Measurements from ENCODE around the gene DMBX1.

Gene DMBX1

DNA sequence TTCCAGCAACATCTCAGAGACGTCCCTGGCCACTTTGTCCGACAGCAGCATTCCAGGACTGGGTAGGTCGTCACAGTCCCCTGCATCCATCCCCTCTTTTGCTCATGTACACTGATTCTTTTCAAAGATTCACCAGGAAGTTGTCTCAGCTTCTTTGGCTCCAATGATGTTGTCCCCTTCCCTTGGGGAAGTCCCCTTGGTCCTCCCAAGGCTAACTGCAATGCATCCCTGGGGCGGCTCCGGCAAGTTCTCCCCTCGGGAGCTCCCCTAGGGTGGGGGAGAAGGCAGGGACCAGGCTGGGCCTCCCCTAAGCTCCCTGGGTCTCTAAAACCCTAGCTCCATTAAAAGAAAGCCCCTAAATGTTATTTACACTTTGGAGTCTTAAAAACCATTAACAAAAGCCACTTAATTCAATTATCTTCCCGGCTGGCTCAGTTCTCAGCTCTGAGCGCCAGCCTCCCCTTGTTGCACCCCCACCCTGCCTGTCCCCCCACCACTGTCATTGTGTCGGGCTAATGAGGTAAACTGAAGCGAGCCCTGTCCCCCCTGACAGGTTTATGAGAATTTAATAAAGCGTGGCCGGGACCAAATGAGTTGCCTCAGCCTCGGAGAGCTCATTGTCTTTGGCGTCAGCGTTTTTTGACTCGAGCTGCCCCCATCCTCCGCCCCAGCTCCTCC is 36.5 kb downstream of the DMBX1 start:
- H3K9me3 ChIP-seq (ENCODE audit: control insufficient read depth, insufficient read depth, low read length) = no peaks in the 10 kb centered on the region
- H3K36me3 ChIP-seq (ENCODE audit: insufficient read depth, low read length) = no peaks in the 10 kb centered on the region
- H3K9ac ChIP-seq (ENCODE audit: low read depth, low read length) = no peak overlapping the region
- H3K4me1 ChIP-seq (ENCODE audit: insufficient read depth, low read length) = peaks cover 30% of the 10 kb centered on the region; the same call in 1 of the 2 replicates

DNA sequence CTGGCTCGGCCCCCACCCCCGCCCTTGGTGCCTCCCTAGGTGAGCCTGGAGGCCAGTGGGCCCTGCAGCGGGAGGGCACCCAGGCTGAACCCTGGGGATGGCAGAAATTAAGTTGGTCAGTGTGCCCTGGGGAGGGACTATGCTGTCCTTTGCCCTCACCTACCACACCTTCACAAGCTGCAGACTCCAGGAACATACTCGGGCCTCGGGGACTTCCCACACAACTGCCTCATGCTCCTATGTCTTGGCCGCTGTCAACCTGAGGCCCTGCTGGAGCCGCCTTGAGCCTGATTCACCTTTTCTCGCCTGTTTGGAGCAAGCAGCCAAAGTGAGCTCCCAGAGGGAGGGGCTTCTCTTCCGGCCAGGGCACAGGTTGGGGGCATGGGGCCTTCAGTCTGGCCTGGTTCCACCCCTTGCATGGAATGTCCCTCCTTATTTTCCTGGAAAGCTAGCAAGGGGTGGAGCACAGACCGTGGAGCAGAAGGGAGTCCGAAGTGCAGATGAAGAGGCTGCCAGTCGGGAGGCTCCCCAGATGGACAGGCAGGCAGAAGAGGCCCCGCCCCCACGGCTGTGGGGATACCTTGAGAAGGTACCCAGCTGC is 37.2 kb downstream of the DMBX1 start:
- no peaks in the 10 kb centered on the region for H3K36me3 ChIP-seq (ENCODE audit: insufficient read depth, low read length)
- H3K4me1 ChIP-seq (ENCODE audit: insufficient read depth, low read length) = peaks cover 30% of the 10 kb centered on the region; the same call in 1 of the 2 replicates
- no peak overlapping the region for H3K9ac ChIP-seq (ENCODE audit: low read depth, low read length)
- H3K9me3 ChIP-seq (ENCODE audit: control insufficient read depth, insufficient read depth, low read length) = no peaks in the 10 kb centered on the region

DNA sequence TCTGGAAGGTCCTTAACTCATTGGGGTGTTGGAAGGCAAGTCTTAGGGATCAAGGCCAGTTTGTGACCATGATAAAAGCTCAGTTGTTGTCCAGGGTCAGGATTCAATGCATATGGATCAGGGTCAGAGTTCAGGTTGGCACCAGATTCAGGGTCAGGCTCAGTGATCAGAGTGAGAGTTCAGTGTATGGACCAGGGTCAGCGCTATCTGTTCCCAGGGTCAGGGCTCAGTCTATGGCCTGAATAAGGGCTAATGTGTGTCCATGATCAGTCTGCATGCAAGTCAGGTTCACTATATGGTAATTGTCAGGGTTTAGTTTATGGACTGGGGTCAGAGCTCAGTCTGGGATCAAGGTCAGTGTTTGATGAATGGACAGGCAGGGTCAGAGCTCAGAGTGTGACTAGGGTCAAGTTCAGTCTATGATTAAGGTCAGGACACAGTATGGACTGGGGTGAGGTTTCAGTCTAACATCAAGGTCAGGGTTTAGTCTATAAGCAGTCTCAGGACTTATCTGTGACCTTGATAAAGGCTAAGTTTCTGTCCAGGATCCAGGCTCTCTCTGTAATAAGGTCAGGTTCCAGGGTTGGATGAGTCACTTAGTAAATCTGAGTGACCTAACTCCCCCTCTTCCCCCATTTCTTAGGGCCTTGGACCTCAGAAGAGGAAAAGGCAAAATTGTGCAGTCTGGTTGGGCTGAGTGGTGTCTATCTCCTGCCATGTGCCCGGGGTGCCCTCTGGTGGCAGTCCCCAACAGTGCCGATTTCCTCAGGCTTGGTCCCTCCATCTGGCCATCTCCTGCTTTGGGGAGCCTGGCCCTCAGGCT is 38.0 kb downstream of the DMBX1 start:
- Histone ChIP-seq H3K9ac (ENCODE audit: low read depth, low read length) (no peak overlapping the region), H3K4me1 (ENCODE audit: insufficient read depth, low read length) (peaks cover 22% of the 10 kb centered on the region; the same call in 1 of the 2 replicates), H3K36me3 (ENCODE audit: insufficient read depth, low read length) (no peaks in the 10 kb centered on the region), H3K9me3 (ENCODE audit: control insufficient read depth, insufficient read depth, low read length) (no peaks in the 10 kb centered on the region)

DNA sequence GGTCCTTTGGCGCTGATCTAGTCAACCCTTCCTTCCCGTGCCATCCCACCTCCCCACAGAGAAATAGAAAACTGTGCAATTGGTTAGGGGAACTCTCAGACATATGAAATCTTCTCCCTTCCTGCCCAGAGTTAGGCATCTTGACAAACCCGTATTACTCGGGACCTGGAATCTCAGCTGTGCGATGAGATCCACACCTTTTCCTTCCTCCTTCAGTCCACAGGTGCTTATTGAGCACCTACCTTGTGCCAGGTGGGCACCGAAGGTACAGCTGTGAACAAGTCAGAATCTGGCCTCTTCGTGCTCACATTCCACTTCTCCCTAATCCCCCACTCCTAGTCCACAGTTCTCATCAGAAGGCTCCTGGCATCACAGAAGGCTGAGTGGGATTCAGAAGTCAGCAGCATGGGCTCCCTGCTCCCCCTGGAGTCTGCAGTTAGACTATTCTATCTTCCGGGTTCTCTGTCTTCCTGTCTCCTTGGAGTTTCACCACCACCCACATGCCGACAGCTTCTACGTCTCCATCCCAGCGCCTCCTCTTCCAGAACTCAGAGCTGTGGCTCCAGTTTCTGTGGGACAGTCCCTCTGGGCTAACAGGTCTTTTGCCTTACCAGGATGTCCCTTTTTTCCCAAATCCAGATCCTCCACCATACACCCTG is 38.8 kb downstream of the DMBX1 start:
- H3K9me3 ChIP-seq (ENCODE audit: control insufficient read depth, insufficient read depth, low read length) = no peaks in the 10 kb centered on the region
- peaks cover 20% of the 10 kb centered on the region; the same call in 1 of the 2 replicates for H3K4me1 ChIP-seq (ENCODE audit: insufficient read depth, low read length)
- no peak overlapping the region for H3K9ac ChIP-seq (ENCODE audit: low read depth, low read length)
- no peaks in the 10 kb centered on the region for H3K36me3 ChIP-seq (ENCODE audit: insufficient read depth, low read length)

DNA sequence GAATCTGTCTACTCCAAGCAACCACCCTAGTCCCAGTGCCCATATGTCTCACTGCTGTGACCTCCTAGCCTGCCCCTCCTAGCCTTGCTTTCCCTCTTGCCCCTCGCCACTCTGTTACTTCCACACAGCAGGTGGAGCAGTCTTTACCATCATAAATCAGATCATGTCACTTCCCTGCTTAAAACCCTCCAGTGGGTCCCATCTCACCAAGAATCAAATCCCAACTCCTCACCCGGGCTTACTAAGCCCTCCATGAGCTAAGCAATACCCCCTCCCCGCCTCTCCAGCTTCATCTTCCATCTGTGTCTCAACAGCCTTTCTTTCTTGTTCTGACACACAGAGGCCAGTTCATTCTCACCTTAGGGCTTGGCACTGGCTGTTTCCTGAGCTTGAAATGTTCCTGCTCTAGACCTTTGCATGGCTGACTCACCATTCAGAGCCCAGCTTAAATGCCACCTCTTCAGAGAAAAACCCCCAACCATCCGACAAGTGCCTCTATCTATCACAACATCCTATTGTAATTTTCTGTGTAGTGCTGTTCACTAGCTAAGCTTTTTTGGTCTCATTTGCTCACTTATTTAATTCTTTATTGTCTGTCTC is 39.5 kb downstream of the DMBX1 start:
- H3K4me1 ChIP-seq (ENCODE audit: insufficient read depth, low read length) = peaks cover 20% of the 10 kb centered on the region; the same call in 1 of the 2 replicates
- no peaks in the 10 kb centered on the region for H3K9me3 ChIP-seq (ENCODE audit: control insufficient read depth, insufficient read depth, low read length)
- H3K36me3 ChIP-seq (ENCODE audit: insufficient read depth, low read length) = no peaks in the 10 kb centered on the region
- no peak overlapping the region for H3K9ac ChIP-seq (ENCODE audit: low read depth, low read length)

DNA sequence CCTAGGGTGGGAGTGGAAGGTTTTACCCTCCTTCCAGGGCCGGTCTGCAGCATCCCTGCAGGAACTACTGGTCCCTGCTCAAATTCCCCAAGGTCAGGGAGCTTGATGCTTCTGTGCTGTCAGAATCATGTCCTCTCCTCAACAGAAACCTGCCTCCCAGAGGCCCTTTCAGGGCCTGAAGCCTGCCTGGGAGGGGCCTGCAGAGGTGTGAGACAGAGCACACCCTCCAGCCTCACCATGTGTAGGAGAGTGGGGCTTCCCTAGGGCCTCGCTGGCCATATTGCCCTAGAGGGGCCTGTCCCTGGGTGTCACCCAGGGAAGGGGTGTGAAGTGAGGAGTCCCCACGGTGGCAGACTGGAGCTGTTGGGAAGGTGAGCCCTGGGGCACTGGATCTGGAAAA is 40.7 kb downstream of the DMBX1 start:
- Histone ChIP-seq H3K9me3 (ENCODE audit: control insufficient read depth, insufficient read depth, low read length) (no peaks in the 10 kb centered on the region), H3K4me1 (ENCODE audit: insufficient read depth, low read length) (peaks cover 14% of the 10 kb centered on the region; the same call in 1 of the 2 replicates), H3K9ac (ENCODE audit: low read depth, low read length) (no peak overlapping the region), H3K36me3 (ENCODE audit: insufficient read depth, low read length) (no peaks in the 10 kb centered on the region)

DNA sequence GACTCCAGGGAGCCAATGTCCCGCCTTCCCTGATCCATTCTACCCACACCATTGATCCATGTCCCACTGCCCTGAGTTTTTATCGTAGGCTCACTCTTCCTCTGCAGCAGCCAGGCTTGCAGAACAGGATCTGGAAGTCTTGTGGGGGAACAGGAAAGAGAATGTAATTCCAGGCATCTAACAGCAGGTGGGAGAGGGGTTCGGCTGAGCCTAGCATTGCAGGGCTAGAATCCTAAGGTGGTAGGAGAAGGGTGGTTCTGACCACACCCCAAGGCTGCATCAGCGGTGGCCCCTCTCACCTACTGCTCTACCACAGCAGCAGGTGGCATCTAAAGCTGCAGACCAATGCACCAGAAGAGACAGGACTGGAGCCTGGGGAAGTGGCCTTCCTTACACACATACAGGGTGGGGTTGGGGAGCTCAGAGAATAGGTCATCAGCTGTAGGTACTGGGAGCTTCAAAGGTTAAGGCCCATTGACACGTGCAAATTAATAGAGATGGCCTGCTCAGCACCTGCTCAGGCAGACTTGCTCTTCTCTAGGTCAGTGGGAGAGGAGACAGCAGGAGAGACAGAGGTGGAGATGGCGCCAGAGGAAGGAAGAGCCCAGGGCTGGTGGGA is 41.3 kb downstream of the DMBX1 start:
- H3K4me1 ChIP-seq (ENCODE audit: insufficient read depth, low read length) = peaks cover 8% of the 10 kb centered on the region; the same call in 1 of the 2 replicates
- H3K9me3 ChIP-seq (ENCODE audit: control insufficient read depth, insufficient read depth, low read length) = no peaks in the 10 kb centered on the region
- no peaks in the 10 kb centered on the region for H3K36me3 ChIP-seq (ENCODE audit: insufficient read depth, low read length)

DNA sequence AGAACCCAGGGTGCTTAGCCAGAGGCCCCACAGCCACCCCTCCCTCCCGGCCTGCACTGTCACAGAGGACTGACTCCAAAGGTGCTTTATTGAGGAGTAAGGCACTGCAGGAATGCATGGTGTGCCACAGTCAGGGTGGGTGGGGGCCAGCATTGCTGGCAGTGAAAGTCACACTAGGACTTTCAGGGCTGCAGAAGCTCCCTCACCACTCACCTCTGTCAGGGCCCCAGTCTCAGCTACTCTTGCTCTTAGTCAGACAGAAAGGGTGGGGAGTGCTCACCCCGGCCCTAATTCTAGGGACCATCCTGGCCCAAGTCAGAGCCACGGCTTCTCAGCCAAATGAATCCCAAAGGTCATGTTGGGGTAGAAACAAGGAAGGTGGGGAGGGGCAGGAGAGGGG is 42.5 kb downstream of the DMBX1 start:
- Histone ChIP-seq H3K4me1 (ENCODE audit: insufficient read depth, low read length) (0 out of 2 replicates have a peak, but pooled peaks cover 7% of the 10 kb centered on the region), H3K36me3 (ENCODE audit: insufficient read depth, low read length) (no peaks in the 10 kb centered on the region), H3K9me3 (ENCODE audit: control insufficient read depth, insufficient read depth, low read length) (0 out of 2 replicates have a peak, but pooled peaks cover 2% of the 10 kb centered on the region), H3K9ac (ENCODE audit: low read depth, low read length) (no peak overlapping the region)

More for the DNA sequence above, 41.3 kb downstream of the DMBX1 start:
- no peak overlapping the region for H3K9ac ChIP-seq (ENCODE audit: low read depth, low read length)

DNA sequence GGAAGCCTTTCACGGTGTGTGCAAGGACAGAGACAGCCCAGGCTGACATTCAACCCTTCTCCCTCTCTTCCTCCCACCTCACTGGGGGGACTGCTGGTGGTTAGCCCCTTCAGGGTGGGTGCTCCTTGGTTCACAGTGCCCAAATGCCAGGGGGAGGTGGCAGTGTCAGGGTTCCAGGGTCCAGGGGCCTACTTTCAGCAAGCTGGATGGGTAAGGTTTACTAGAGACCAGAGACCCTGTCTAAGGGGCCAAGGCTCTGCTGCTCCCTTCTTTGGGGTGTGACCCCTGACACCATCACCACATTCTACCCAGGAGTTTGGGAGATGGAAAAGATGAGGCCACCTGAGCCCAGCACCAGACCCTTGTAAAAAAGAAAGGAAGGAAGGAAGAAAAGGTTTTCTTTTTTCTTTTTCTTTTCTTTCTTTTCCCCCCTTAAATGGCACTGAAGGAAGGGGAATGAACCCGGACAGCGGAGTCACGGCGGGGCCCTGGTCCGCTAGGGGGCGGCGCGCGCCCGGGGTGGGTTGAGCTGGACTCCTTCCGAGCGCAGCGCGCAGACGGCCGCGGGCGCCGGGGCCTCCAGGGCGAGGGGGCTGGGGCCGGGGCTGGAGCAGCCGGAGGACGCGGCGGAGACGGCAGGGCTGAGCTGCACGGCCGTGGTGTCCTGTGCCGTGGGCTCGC is 43.0 kb downstream of the DMBX1 start:
- H3K9ac ChIP-seq (ENCODE audit: low read depth, low read length) = peak overlapping the region; percentile 58

DNA sequence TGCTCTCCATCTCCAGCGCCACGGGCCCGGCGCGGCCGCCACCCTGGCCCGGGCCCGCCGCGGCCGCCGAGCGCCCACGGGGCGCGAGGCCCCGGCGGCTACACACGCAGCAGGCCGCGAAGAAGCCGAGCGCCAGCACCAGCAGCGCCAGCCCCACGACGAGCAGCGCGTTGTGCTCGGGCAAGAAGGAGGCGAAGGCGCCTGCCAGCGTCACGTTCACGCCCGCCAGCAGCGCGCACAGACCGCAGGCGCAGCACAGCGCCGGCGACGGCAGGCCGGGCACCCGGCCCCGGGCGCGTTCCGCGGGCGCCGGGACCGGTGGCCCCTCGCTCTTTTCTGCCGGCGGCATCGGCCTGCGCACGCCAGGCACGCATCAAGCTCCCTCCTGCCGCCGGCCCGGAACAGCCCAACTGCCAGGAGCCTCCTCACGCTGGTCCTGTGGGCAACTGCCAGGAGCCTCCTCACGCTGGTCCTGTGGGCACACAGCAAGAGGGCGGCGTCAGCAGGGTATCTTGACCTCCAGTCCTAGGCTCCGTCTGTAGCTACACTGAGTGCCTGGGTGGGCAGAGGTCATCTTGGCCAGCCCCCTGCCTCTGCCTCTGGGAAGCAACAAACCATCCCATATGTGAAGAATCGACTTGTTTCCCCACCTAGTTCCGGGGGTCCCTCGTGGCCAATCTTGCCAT is 43.7 kb downstream of the DMBX1 start:
- 0 out of 2 replicates have a peak, but pooled peaks cover 4% of the 10 kb centered on the region for H3K4me1 ChIP-seq (ENCODE audit: insufficient read depth, low read length)
- 0 out of 2 replicates have a peak, but pooled peaks cover 2% of the 10 kb centered on the region for H3K9me3 ChIP-seq (ENCODE audit: control insufficient read depth, insufficient read depth, low read length)
- peak overlapping the region; percentile 58 for H3K9ac ChIP-seq (ENCODE audit: low read depth, low read length)
- no peaks in the 10 kb centered on the region for H3K36me3 ChIP-seq (ENCODE audit: insufficient read depth, low read length)

More for the DNA sequence above, 43.0 kb downstream of the DMBX1 start:
- Histone ChIP-seq H3K9me3 (ENCODE audit: control insufficient read depth, insufficient read depth, low read length) (0 out of 2 replicates have a peak, but pooled peaks cover 2% of the 10 kb centered on the region), H3K36me3 (ENCODE audit: insufficient read depth, low read length) (no peaks in the 10 kb centered on the region), H3K4me1 (ENCODE audit: insufficient read depth, low read length) (0 out of 2 replicates have a peak, but pooled peaks cover 4% of the 10 kb centered on the region)

DNA sequence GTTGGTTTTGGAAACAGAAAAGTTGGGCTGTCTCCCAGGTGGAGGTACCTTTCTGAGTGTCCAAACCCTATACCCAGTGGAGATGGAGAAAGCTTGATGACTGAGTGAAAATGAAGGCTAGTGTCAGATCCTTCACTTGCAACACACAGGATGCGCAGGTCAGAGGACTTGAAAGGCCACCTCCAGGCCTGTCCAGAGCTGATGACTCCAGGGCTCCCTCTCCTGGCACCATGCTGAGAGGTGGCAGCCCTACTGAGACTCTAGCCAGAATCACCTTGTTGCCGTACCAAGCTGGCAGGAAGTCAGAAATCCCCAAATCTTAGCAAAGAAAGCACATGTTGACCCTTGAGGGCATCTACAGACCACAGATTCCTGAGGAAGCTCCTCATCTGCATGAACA is 45.4 kb downstream of the DMBX1 start:
- no peak overlapping the region for H3K9ac ChIP-seq (ENCODE audit: low read depth, low read length)
- 0 out of 2 replicates have a peak, but pooled peaks cover 2% of the 10 kb centered on the region for H3K9me3 ChIP-seq (ENCODE audit: control insufficient read depth, insufficient read depth, low read length)
- H3K4me1 ChIP-seq (ENCODE audit: insufficient read depth, low read length) = 0 out of 2 replicates have a peak, but pooled peaks cover 4% of the 10 kb centered on the region
- H3K36me3 ChIP-seq (ENCODE audit: insufficient read depth, low read length) = no peaks in the 10 kb centered on the region

DNA sequence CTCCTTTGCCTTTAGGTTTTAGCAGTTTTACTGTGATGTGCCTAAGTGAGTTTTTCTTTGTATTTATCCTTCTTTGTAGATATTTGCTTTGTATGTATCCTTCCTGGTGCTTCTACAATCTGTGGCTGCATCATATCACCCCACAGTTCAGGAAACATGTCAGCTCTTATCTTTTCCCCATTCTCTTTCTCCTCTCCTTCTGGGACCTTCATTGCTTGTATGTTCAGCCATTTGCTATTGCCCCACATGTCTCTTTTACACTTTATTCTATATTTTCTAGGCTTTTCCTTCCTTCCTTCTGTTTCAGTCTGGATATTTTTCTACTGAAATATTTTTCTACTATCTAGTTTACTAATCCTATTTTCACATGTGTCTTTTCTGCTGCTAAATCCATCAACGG is 46.9 kb downstream of the DMBX1 start:
- no peaks in the 10 kb centered on the region for H3K4me1 ChIP-seq (ENCODE audit: insufficient read depth, low read length)
- no peaks in the 10 kb centered on the region for H3K36me3 ChIP-seq (ENCODE audit: insufficient read depth, low read length)
- H3K9me3 ChIP-seq (ENCODE audit: control insufficient read depth, insufficient read depth, low read length) = 0 out of 2 replicates have a peak, but pooled peaks cover 2% of the 10 kb centered on the region
- H3K9ac ChIP-seq (ENCODE audit: low read depth, low read length) = no peak overlapping the region
